Cardiac muscle cell (in vitro differentiated cells and primary cell): Measurements from ENCODE around the gene CD72. TPM values are rescaled to one million over a fixed set of nuclear protein-coding genes. Genes with fewer than 3 reads are reported as not detected.
A peak's percentile ranks its signal among the peaks of the same experiment; 100 is the strongest.

Source experiments
- DNase-seq, 2 donors: peaks; one replicate each; pipeline versions ENCODE4 v3.0.0 to v3.0.0-alpha.2; 2010 to 2017; ENCODE audit warnings: low read depth in 1 of 2, low spot score in 1 of 2
- H3K27ac ChIP-seq: fragments of 200-600 bp; sonication (generic); 2 replicates; pipeline ENCODE4 v1.5.1; 2016
- H3K27me3 ChIP-seq: fragments of 200-600 bp; sonication (generic); 2 replicates; pipeline ENCODE4 v1.6.0; 2016; ENCODE audit warnings: control low read depth
- H3K36me3 ChIP-seq: fragments of 200-600 bp; sonication (generic); 2 replicates; pipeline ENCODE4 v1.5.1; 2016; ENCODE audit warnings: control low read depth
- H3K4me1 ChIP-seq: fragments of 200-600 bp; sonication (generic); 2 replicates; pipeline ENCODE4 v1.8.1; 2017; ENCODE audit warnings: low read depth, mild to moderate bottlenecking, mixed run types
- H3K4me3 ChIP-seq: fragments of 200-600 bp; sonication (generic); 2 replicates; pipeline ENCODE4 v1.5.1; 2016; ENCODE audit warnings: mild to moderate bottlenecking
- H3K9me3 ChIP-seq: fragments of 200-600 bp; sonication (generic); 2 replicates; pipeline ENCODE4 v1.5.1; 2017; ENCODE audit warnings: low read depth, mild to moderate bottlenecking, control low read depth
- CTCF ChIP-seq: IDR thresholded peaks from 2 replicates; pipeline ENCODE4 v1.5.1; 2012; ENCODE audit warnings: low read depth, mild to moderate bottlenecking, low read length
- polyA plus RNA-seq: library from polyadenylated mRNA; unstranded; fragments of >200 nt; fragmentation: Nextera tagmentation; extraction: Ambion mirVana; gene quantifications from 2 replicates; pipeline ENCODE4 v1.2.1, GENCODE V29; 2016
- total RNA-seq: library from RNA; depleted of rRNA; stranded (reverse); fragments of >200 nt; gene quantifications from 2 replicates; pipeline ENCODE4 v1.2.3, GENCODE V29; 2016

The CD72 gene
- total and polyA plus RNA-seq, 2 experiments from 2014 or later: 2.3 to 5.1 TPM

- peaks cover 3% of the 10 kb centered on the region for H3K4me1 ChIP-seq
- no peak overlapping the region for H3K27ac ChIP-seq
- no peak for DNase-seq
- H3K9me3 ChIP-seq: no peaks in the 10 kb centered on the region
- H3K36me3 ChIP-seq: no peaks in the 10 kb centered on the region
- TF ChIP-seq CTCF: no peak
- no peaks in the 10 kb centered on the region for H3K27me3 ChIP-seq
- H3K4me3 ChIP-seq: no peak overlapping the region
These were observed 35.4 kb upstream of the CD72 start for GRCh38 chr9:35653611-35654010.

GRCh38 chr9:35652829-35653209 lies 34.6 kb upstream of the CD72 start:
- DNase-seq: no peak
- H3K4me1 ChIP-seq: peaks cover 3% of the 10 kb centered on the region

GRCh38 chr9:35651956-35652828 lies 34.0 kb upstream of the CD72 start:
- Histone ChIP-seq H3K4me1 (peaks cover 5% of the 10 kb centered on the region), H3K9me3 (no peaks in the 10 kb centered on the region), H3K27me3 (no peaks in the 10 kb centered on the region), H3K36me3 (no peaks in the 10 kb centered on the region), H3K27ac (no peak overlapping the region), H3K4me3 (no peak overlapping the region)
- TF ChIP-seq CTCF: no peak
- peak in 1 of 2 donors; percentile 69 for DNase-seq

More at GRCh38 chr9:35652829-35653209, 34.6 kb upstream of the CD72 start:
- no peaks in the 10 kb centered on the region for H3K9me3 ChIP-seq
- H3K4me3 ChIP-seq: no peak overlapping the region
- H3K27me3 ChIP-seq: no peaks in the 10 kb centered on the region
- TF ChIP-seq CTCF: no peak
- H3K27ac ChIP-seq: no peak overlapping the region
- H3K36me3 ChIP-seq: no peaks in the 10 kb centered on the region

GRCh38 chr9:35650341-35651158 lies 32.3 kb upstream of the CD72 start, which contains the start of gene SIT1:
SIT1 (minus strand) TSS chr9:35650931; CDS start chr9:35650853, 78 bp downstream.
- DNase-seq: no peak
- Histone ChIP-seq H3K9me3 (no peaks in the 10 kb centered on the region), H3K27ac (no peak within 1 kb of the TSS), H3K4me1 (peaks cover 8% of the 10 kb centered on the region), H3K27me3 (no peaks in the 10 kb centered on the region), H3K36me3 (no peaks in the 10 kb centered on the region), H3K4me3 (no peak within 1 kb of the TSS)
- no peak for TF ChIP-seq CTCF

GRCh38 chr9:35649431-35650340 lies 31.5 kb upstream of the CD72 start:
- no peak overlapping the region for H3K27ac ChIP-seq
- no peak overlapping the region for H3K4me3 ChIP-seq
- DNase-seq: peak in 1 of 2 donors; percentile 56
- H3K36me3 ChIP-seq: no peaks in the 10 kb centered on the region
- H3K27me3 ChIP-seq: no peaks in the 10 kb centered on the region
- TF ChIP-seq CTCF: no peak
- H3K4me1 ChIP-seq: peaks cover 9% of the 10 kb centered on the region
- H3K9me3 ChIP-seq: no peaks in the 10 kb centered on the region
